GM18505 (cell line): ENCODE measurements around the gene ATP10B.

Experiments
- ATAC-seq: cut with Tn5 transposase; IDR thresholded peaks from one replicate; pipeline ENCODE4 v1.9.1; 2021; ENCODE audit not compliant: unreplicated experiment
- POLR2A ChIP-seq: IDR thresholded peaks from 4 replicates; pipeline ENCODE4 v1.6.1; 2011; ENCODE audit warnings: borderline replicate concordance; ENCODE audit not compliant: insufficient read depth, insufficient read length; ENCODE audit errors: extremely low read depth

Gene ATP10B

DNA sequence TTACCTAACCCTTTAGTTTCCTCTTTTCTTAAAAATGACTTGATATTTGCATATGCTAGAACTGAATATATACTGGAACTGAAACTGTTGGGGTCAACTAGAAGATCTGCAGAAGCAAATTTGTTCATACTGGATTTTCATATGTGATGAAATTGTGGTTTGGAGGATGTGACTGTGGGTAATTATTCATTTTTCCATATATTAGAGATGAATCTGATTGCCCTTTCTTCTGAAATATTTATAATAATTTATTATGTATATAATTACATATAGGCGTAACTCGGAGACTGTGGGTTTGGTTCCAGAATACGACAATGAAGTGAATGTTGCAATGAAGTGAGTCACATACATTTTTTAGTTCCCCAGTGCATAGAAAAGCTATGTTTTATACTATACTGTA, 149.1 kb downstream of the ATP10B start:
- no peak for TF ChIP-seq POLR2A
- ATAC-seq, result peak; percentile 95

DNA sequence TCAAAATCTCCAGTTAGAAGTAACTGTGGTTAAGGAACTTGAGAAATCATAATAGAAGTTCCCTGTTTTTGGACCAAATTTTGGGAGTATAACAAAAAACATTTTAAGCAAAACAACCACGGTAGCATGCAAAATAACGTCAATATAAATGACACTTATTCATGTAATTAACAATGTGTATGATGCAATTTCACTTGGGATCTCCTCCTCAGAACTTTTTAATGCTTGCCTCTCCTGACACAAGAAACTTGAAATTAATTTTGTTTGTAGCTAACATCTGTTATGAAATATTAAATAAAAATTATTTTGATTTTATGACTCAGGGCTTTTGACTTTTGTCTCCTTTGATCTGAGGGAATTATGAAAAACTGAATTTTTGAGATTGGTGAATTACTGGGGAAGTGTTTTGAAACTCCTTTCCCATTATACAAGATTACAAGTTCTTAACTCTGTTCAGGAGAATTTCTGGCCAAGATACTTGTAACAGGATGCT, 149.7 kb downstream of the ATP10B start:
- no peak for TF ChIP-seq POLR2A
- ATAC-seq, result no peak

DNA sequence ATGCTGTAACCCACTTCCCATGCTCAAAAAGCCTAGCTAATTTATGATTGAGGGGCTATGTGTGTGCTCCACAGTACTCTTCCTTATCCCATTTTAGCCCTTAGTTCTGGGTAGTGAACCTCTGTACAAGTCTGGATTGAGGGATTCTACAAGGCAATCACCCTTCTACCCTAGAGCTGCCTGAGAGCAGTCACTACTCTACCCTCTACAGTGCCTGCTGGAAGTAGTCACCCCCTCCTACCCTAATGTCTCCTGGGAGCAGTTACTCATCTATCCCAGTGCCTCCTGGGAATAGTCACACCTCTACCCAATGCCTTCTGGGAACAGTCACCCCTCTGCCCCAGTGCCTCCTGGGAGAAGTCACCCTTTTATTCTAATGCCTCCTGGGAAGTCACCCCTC, 150.6 kb downstream of the ATP10B start:
- TF ChIP-seq POLR2A, result no peak
- ATAC-seq, result no peak

DNA sequence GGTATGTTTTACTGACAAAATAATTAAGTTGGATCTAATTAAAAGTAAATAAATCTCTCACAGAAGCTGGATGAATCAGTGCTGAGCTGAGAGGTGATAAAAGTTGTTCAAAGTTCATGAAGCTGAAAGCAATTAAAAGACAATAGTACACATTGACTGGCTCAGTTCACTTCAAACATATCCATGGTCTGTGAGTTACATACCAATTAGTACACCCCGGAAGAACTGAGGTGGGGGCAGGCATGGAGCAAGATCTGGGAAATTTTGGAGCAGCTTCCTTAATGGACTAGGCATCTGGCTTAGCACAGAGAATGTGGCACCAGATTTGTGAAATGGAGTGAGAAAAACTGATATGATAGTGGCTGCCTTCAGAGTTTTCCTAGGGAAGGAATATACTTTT, 152.7 kb downstream of the ATP10B start:
- TF ChIP-seq POLR2A, result no peak
- no peak for ATAC-seq

DNA sequence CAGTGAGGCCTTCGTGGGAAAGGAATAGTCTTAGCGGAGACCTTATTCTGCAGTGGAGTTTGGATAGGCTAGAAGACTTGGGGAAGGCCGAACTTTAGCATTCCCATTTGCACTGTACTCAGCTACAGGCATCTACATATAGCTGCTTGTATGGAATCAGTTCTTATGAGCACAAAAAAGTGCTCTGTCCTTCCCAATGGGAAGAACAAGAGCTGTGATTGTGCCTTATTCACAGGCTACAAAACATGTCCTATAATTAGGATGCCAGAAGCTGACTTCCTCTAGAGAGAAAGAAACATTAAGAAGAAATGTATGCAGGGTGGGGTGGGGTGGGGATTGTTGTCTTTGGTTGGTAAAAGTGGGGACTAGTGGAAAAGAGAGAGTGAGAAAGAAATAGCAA, 154.7 kb downstream of the ATP10B start:
- ATAC-seq, result no peak
- no peak for TF ChIP-seq POLR2A

DNA sequence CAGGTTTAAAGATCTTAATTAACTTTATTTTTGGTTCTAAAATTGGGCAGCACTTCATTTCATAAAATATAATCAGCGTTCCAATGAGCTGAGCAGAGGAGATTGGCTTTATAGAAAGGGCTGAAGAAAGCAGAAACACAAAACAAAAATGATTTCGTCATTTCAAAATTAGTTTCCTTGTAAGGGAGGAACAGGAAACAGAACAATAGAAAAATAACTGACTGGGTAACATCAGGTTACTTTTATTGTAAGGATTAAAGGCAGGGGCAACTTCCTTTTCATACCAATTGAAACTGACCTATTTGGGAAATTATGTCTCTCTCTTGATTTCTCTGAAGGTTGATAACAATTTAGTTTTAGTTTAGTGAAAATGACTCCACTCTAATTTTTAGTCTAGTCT, 157.1 kb downstream of the ATP10B start:
- ATAC-seq, result no peak

DNA sequence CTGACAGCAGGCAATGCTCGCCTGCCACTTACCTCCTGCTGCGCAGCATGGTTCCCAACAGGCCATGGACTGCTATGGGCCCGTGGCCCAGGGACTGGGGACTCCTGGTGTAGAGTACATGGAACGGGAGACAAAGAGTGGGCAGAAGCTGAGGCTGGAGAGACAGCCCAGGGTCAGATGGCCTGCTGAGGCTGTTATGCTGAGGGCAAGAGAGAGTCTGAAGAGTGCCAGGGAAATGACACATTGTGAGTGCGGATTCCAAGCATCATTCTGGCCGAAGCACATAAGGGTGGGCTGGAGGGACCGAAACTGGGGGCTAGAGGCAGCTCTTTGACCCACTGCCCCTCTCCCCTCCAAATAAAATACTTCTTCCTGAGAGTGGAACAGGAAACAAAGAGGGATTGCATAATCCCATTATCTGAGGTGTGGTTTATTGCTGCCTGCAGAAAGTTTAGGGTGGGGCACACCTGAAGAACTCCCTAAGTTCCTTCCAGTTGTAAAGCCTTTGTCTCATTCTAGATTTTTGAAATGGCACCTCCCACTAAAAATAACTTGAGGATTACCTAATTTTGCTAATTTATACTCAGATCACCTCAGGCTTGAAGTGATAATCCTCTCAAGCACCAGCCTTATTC, 158.1 kb downstream of the ATP10B start:
- no peak for ATAC-seq
- no peak for TF ChIP-seq POLR2A

More for the DNA sequence above, 157.1 kb downstream of the ATP10B start:
- no peak for TF ChIP-seq POLR2A

DNA sequence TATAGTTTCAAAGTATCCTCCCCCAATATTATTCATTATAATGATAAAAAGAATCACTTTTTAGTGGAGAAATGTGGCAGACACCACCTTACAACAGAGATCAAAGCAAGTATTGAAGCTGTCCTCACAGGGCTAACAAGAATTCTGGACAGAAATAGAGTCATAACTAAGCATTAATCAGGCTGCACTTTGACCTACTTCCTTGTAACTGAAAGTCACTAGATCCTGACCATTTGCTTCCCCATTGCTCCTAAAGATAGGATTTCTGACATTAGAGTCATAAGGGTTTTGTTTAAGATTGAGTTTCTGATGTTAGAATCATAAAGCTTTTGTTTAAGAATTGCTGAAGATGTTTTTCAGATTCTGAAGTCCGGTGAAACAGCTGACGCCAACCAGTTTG, 159.7 kb downstream of the ATP10B start:
- no peak for TF ChIP-seq POLR2A
- no peak for ATAC-seq

DNA sequence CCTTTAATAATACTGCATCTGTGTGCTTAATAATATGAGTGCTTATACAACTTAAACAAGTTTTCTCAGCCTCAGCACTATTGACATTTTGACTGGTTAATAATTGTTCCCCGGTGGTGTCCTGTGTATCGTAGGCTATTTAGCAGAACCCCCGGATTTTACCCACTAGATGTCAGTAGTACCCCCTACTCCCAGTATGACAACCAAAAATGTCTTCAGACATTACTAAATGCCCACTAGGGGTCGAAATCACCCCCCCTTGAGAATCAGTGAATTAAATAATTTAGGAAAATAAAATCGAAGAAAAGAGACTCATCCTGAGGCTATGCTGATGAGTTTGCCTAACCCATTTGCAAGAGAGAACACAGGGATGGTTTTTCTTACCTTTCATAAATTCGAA, 166.3 kb downstream of the ATP10B start:
- TF ChIP-seq POLR2A, result no peak
- ATAC-seq, result no peak

DNA sequence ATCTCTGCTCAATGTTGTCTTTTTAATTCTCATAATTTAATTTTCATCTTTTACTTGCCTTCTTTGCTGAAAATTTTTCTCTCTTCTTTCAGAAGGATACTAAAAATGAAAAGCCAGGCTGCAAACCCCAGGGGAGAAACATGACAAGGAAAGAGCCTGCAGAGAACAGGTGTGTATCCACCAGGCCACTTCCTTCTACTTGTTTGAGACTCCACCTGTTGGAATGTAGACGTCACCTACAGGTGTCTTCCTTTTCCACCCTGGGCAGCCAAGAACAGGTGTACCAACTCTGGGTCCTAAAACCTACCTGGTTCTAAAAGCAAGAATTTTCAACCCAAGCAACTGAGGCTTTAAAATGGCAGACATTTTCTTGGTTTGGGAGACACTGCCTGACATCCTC, 166.8 kb downstream of the ATP10B start:
- no peak for TF ChIP-seq POLR2A
- ATAC-seq, result no peak

DNA sequence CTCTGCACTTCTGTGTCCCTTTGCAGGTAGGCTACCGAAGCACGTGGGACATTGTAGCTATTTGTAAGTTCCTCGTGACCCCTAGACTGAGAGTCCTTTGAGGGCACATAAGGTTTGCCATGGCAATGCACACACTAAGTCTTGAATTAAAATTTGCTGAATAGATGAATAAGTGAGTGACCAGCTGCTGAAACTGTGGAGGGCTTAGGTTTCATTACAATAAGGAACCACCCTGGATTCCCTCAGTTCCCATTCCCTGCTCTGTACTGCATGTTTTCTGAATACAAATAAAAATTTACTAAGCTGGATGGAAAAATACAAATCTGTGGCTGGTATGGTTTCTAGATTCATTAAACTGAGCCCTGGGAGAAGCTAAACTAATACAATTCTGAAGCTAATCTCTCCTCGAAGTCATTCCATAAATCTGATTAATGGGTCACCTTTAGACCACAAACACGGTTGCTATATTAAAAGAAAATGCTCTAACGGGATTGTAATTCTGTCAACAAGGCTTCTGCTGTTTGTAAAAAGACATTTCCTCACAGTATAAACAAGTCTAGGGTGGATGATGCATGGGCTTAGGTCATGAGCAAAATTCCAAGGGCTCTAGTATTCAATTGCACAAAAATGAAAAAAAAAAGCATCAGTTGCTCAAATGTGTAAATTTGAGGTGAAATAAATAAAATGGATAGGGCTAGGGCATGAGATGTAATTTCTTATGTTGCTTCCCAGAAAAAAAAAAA, 172.3 kb downstream of the ATP10B start:
- ATAC-seq, result no peak
- TF ChIP-seq POLR2A, result no peak

DNA sequence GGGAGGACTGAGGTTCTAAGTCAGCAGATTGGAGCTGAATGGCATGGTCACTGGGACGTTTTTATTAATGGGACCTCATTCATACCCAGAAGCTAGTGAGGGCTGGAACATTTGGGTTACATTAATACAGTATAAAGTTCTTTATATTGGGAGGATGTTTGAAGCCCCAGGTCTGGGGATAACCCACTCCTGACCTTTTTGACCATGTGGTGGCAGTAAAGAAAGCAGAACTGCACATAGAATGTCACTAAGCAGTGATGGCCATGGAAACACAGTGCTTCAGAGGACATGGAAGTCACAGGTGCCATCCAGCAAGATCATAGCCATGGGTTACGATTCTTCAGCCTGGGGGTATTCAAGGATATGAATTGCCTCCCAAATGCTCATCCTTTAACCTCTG, 176.0 kb downstream of the ATP10B start:
- no peak for ATAC-seq
- TF ChIP-seq POLR2A, result no peak

DNA sequence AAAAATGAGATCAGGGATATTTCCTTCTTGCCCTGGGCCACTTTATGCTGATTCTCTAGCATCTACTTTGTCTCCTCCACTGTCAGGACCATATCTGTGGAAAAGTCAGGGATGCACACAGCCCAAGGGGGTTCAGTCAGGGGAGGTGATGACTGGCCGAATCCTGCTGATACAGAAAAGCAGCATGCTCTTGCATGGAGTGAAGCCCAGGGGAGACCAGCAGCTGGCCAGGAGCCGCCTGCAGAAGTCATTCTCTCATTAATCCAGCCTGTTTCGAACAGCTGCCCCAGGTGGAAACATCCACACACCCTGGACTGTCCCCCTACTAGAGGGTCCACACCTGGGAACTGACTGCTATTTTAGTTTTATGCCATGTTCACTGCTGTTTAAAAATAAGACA, 177.1 kb downstream of the ATP10B start:
- no peak for ATAC-seq
- TF ChIP-seq POLR2A, result no peak

DNA sequence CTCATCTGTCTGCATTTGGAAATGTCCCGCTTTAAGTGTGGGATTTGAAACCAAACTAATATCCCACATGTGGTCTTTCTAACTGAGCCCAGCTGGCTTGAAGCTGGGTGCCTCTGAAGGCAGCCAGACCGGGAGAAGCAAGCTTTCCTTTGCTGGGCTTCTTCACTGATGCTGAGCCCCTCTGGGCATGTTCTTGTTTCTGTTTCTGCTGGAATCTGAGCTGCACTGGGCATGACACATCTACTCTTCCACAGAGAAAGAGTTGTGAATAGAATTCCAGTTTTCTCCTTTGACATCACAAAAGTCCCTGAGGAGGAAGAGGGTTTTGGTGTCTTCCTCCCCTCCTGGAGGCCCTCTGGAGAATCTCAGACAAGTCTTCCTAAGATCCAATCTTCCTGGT, 179.5 kb downstream of the ATP10B start:
- no peak for ATAC-seq
- no peak for TF ChIP-seq POLR2A
